GM19324 (cell line): ENCODE results near the gene TFEB.

ENCODE experiments used
- ATAC-seq: cut with Tn5 transposase; IDR thresholded peaks from one replicate; pipeline ENCODE4 v1.9.1; 2021; ENCODE audit warnings: mild to moderate bottlenecking, moderate library complexity; ENCODE audit not compliant: unreplicated experiment, low FRiP score

The TFEB gene

DNA sequence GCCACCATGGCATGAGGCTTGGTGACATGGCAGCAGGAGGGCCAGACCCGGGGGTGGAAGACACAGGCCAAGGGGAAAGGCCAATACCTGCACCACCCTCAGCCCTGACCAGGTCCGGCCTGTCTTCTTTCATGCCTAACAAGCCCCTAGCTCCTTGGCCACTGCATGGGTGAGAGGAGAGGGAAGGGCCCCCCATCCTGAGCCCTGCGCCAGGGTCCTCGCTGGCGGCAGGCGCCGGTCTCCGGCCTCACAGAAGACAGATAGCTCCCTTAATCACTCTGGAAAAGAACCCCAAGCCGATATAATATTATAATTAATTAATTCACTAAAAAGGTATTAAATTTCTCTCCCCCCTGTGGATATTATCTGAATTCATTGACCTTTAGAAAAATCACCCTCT, 55.7 kb downstream of the TFEB start:
- no peak for ATAC-seq

DNA sequence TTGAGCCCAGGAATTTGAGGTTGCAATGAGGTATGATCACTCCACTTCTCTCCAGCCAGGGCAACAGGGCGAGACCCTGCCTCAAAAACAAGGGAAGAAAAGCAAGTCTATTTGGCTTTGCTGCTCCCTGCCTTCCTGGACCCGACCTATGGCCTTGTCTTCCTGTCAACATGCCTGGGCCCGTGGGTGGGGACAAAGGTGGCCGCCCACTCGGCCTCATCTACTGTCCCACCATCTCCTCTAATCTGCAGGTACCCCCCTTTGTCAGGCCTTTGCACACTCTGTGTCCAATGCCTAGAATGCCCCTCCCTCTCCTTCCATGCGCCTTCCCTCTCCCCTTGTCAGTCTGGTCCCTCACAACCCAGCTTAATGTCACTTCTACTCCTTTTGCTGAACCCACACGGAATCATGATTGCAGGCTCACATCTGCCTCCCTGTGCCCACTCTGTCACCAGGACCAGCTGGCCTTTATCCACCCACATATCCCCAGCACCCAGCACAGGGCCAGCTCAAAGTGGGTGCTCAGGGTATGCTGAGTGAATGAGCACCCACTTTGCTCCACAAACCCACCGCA, 56.8 kb downstream of the TFEB start:
- no peak for ATAC-seq

DNA sequence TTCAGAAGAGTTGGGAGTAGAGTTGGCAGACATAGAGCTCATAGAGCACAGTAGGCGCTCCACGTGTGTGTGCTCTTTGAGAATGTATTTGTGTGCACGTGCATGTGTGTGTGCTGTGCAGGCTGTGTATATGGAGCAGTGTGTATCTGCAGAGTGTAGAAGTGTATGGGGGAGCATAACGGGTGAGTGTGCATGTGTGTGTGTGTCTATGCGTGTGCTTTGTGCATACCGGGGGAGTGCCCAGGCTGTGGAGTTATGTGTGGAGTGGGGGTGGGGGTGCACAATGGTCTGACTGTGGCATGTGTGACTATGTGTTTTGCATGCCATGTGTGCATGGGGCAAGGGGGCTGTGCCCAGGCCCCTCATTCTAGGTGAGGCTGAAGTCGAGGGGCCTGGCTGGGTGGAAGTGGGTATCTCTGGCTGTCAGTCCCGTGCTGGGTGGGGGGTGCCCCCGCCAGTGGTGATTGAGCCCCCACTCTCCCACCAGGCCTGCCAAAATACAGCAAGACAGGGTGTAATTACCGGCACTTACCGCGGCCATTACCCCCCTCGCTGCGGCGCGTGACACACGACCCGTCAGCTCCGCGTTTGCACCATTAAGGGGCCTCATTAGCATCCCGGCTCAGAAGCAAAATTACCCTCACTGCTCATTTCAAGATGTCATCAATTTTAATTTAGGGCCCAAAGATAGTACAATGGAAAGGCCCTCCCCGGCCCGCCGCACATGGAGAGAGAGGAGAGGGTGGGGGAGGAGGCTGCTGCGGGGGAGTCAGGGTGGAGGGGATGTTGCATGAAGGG, 58.1 kb downstream of the TFEB start:
- ATAC-seq: no peak

DNA sequence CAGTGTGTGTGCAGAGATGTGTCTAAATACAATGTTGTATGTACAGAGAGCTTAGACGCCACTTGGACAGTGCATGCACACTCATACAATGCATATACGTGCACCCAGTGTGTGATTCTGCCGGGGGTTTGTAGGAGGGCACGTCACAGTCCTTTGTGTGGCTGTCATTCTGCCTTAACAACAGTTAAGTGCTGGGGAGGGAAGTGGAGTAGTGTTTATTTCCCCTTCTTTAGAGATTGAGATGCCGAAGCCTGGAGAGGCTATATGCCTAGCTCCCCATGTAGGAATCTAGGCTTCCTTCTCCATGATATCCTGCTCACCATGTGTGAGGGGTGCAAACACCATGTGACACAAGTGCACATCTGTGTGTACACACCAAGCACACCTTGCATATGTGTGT, 59.0 kb downstream of the TFEB start:
- ATAC-seq: no peak

DNA sequence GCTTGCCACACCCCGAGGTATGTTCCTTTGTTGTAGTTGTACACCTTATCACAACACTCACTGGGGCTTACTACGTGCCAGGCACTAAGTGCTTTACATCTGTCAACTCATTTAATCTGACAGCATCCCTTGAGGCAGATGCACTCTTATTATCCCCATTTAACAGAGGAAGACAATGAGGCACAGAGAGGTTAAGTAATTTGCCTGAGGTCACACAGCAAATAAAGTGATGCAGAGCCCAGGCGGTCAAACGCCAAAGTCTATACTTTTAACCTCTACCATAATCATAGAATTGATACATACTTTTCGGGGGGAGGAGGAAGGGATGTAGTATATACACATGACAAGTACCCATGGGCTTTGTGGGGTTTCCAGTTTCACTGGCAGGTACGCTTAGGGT, 59.4 kb downstream of the TFEB start:
- no peak for ATAC-seq

DNA sequence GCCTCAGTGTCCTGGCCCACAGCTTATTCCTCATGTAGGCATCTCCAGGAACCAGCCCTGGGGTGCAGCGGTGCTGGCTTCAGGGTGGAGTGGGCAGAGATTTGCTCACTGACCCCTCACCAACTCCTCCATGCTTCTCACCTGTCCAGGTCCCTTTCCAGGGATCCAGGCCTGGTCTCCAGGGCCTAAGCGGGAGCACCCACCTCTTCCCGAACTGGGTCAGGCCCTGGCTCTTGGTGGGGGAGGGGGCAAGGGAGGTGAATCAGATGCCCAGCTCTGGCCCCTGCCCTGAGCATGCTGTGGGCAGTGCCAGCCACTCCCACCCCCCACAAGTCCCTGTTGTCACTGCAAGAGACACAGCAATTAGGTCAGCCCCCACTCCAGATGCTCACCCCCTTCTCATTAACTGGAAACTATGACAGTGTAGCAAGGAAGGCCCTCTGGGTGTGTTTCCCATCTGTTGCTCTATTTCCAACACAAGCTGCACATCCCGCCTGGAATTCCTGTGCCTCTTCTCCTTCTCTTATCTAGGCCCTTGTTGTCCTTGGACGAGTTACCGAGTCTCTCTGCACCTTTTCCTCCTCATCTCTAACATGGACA, 60.1 kb downstream of the TFEB start:
- no peak for ATAC-seq

DNA sequence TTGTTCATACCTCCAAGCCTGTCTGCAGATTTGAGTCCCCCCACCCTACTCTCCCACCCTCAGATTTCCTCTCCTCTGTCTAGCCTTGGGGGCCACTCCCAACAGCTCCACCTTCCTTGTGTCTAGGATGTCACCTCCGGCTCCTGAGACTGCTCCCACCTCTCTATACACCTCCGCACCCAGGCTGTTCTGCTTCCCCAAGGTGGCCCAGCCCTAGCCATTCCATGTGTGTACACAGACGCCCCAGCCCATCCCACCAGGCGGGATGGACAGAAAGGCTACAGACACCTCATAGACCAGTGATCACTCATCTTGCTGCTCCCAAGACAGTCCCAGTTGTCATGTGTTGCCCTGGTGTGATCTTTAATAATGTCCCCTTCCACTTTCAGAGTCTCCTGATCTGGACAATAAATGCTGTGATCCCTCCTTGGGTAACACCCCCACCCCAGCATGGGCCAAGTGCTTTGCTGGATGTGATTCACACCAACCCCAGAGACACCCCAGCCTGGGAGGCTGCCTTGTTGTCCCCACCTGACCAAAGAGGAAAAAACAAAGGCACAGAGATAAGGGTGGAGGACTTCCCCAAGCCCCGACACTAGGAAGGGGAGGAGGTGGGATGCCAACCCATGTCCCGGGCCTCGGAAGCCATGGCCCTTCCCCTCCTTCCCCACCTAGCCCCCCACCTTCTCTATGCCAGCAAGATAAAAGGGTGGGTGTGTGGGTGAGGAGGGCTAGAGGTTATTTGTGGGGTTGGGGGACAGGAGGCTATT, 61.0 kb downstream of the TFEB start:
- ATAC-seq: no peak

DNA sequence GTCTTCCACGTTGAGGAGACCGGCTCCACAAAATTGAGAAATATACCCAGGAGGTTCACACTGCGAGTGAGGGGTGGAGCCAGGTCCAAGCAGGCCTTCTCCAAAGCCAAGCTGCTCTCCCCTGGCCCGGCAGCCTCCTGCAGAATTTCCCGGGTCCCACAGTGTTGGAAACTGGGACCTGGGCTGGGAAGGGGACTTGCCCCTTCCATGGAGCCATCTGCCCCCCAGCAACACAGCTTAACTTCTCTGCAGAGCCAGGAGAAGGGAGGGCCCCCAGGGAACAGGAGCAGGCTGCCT, 61.8 kb downstream of the TFEB start:
- no peak for ATAC-seq

DNA sequence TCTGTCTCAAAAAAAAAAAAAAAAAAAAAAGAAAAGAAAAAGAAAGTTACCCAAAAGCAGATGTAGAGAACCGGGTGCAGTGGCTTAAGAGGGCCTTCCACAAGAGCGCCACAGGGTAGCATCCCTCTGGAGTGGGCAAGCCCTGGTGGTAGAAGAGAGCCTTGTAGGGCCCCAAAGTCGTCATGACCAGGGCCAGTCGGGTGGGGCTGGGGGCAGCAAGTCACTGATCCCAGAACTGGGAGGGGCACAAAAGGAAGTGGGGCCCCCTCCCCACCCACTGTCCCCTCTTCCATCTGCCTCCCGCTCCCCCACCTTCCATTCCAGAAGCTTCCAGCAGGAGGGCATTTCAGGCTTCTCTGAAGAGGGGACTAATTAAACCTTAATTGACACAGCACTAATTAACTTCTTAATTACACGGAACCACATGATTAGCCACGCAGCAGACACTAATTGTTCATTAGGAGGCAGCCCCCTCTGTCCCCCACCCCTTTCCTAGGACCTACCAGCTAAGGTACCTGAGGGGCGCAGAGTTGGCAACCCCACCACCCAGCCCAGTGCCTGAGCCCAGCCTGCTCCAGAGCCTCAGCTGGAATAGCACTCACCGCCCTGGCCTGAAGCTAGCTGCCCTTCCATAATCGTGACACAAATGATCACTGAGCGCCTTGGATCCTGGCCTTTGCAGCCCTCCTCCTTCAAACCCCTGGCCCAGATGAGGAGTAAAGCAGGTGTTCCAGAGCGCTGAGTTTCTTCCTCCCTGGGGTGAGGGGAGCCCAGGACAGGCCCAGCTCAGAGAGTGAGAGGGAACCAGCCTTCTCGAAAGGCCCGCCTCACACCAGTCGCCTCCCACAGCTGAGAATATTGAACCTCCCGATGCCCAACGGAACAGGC, 62.3 kb downstream of the TFEB start:
- ATAC-seq: no peak

DNA sequence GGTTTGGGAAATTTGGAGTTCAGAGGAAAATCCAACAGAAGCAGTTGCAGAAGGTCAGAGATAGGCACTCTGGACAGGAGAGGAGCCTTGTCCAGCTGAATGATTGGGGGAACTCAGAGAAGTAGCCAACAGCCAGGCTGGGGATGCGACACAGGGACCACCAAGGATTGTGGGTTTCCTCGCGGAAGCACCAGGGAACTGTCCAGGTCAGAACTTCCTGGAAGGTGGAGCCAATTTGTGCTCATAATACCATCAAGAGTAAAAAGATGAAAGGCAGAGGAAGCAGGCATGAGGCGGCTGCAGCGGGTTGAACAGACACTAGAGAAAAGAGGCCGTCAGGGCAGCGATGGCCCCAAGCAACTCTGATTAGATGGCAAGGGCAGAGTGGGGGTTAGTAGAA, 63.4 kb downstream of the TFEB start:
- no peak for ATAC-seq

DNA sequence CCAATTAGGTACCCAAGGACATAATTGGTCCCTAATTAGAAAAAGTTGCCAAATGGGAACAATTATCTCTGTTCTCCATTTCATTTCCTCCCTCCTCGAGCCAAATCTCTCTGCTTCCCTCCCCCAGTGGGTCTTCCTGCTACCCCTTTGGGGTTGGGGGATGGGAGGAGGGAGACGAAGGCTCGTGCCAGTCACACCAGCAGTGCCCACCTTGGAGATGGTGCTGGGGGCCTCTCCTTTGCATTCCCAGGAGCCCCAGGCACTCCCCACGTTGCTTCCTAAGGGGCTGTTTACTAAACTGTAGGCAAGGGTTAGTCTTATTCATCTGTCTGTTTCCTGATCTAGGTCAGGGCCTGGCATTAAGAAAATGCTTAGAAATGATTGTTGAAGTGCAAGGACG, 64.0 kb downstream of the TFEB start:
- ATAC-seq: no peak

DNA sequence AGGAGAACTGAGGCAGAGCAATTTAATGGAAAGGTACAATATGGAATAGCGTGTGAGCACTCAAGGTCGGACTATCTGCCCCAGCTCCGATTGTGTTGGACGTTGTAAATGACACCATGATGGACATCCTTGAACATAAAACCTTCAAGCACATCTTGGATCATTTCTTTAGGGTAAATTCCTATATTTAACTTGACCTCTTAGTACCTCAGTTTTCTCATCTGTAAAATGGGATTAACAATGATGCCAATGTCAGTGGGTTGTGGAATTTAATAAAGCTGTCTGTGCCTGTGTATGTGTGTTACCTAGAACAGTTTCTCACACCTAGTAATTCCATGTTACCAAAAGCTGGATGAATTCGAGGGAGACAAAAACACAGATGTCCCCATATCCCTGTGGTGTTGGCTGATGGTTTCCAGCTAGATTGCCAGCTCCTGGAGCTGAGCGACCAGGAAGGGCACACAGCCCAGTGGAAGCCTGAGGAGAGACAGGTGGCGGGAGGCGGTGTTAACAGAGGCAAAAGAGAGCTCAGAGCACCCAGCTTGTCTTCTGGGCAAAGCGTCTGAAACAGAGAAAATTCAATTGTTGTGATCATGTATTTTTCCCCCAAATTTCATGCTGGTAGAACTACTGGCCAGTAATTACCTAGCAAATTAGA, 64.6 kb downstream of the TFEB start:
- ATAC-seq: no peak

DNA sequence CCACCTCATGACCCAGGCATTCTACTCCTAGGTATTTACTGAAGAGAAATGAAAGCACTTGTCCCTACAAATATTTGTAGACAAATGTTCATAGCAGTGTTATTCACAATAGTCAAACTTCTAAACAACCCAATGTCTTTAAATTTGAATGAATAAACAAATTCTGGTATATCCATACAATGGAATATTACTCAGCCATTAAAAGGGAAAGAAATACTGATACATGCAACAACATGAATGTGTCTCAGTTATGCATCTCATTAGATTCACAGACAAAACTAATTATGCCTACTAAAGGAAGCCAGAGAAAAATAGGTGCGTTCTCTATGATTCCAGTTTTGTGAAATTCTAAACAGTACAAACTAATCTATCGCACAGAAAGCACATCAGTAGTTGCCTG, 66.4 kb downstream of the TFEB start:
- no peak for ATAC-seq

DNA sequence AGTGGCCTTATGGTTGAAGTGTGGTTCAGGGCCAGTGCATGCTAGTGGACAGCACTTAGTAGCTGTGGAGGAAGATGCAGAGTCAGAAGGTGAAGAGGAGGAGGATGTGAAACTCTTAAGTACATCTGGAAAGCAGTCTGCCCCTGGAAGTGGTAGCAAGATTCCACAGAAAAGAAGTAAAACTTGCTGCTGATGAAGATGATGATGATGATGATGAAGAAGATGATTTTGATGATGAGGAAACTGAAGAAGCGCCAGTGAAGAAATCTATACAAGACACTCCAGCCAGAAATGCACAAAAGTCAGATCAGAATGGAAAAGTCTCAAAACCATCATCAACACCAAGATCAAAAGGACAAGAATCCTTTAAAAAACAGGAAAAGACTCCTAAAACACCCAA, 68.2 kb downstream of the TFEB start:
- ATAC-seq: no peak

DNA sequence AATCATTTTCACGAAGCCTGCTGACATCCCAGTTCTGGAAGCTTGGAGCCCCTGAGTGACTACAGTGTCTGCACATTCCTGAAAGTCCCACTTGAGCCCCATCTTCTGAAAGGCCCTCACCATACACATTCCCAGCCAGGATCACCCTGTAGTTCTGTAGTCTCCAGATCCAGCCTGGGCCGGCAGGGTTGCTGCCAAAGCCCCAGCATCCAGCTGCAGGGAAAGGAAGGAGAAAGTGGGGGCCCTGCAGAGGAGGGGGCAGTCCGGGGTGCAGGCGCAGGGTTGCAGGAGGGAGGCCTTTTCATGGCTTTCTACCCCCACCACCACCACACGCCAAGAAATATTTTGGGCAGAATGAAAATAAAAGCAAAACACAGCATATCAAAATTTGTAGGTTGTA, 71.1 kb downstream of the TFEB start:
- ATAC-seq: no peak

DNA sequence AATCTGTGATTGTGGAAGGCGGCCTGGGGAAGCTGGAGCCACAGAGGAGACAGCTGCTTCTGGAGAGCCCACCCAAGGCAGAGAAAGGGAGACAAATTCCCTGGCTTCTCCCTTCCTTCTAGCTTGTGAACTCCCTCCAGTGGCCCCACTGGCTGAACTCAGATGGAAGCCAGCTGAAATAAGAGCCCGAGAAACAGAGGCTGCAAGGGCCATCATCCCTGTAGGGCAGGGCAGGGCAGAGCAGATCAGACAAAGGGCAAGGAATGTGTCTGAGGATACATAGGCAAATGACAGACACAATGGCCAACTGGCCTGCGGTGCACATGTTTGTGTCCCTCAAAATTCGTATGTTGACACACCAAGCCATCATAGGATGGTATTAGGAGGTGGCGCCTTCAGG, 71.8 kb downstream of the TFEB start:
- no peak for ATAC-seq

DNA sequence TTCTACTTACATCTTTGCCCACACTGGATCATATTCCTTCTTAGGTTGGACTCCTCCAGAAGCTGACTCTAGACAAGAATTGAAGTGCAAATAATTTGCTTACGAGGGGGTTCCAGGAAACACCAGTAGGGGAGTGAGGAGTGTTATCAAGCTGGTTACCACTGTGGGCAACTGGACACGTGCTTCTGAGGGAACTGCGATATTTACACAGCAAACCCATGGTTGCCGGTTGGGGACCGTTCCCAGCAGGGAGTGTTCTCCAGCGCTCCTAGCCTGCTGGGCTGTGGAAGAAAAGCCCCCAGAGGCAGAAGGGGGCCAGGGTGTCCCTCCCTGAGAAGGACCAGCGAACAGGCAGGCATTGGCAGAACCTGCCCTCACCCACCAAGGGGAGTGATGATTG, 75.5 kb downstream of the TFEB start:
- no peak for ATAC-seq

DNA sequence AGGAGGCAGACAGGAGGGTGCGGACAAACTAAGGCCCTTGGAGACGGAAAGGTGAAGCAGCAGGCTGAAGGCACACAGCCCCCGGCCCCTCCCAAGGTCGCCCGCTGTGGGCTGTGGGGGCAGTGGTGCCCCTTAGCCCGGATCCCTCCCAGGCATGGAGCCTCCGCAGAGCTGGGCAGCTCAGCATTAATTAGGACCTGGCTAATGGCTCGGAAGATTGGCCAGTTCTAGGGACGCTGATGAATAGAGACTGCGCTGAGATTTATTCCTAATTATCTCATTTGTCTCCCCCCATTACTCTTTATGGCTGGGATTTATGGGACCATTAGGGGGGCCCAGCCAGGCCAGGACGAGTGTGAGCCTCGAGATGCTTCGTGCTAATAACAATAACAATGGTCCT, 76.8 kb downstream of the TFEB start:
- ATAC-seq: no peak

DNA sequence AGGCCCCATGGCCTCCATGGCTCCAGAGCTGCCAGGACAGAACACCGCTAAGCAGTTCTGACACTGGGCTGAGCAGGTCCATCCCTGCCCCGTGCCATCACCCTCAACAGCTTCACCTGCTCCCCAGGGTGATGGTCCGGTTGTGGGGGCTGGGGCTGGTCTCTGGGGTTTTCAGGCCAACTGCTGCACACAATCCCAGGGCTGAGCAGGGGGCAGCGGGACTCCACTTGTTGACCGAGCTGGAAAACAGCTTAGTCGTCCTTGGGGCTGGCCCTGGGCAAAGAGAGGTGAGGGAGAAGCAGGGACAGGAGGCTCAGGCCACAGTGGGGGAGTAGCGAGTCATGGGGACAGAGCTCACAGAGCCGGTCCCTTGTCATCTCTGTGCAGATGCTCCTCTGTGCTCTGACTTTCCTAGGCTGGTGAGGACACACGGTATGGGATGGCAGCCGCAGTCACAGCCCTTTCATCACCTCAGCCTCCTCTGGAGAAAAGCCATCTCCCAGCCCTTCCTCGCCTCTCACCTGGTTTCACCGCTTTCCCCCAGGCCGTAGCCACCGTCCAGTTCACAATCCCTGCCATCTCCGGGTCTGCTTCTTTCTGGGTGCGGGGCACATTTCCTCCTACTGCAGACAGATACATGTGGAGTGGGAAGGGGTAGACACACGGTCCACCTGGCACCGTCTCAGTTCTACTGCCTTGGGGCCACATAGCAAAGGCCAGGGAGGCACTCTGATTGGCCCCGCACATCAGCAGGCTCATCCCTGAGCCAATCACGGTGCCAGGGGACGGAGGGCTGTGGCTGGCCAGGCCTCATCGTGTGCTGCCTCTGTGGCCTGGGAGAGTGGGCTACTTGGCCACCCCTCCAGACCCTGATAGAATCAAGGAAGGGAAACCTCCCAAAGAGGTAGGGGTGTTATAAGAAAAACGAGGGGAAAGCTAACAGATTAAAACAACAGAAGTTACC, 78.0 kb downstream of the TFEB start:
- ATAC-seq: no peak
